Measurements from ENCODE around the gene METTL6.
"Not testable (repeated sequence)": the region's sequence is repeated elsewhere in the genome, so short reads cannot be mapped to it uniquely, and the experiment has no call there.

METTL6 gene

GRCh38 chr3:15405448-15406050 lies 21.8 kb downstream of the METTL6 start:
- in situ Hi-C loops (cut with HindIII; ENCODE audit: low sequenced_read_pairs) = no loop called here
- DNase-seq (ENCODE audit: low read depth, low spot score) = peak; percentile 75
- peak; percentile 65 for TF ChIP-seq CTCF (IDR thresholded peaks at IDR 0.05; ENCODE audit: low read depth, low read length)
- H3K4me3 ChIP-seq (ENCODE audit: low read depth, low read length) = no peak overlapping the region

DNA sequence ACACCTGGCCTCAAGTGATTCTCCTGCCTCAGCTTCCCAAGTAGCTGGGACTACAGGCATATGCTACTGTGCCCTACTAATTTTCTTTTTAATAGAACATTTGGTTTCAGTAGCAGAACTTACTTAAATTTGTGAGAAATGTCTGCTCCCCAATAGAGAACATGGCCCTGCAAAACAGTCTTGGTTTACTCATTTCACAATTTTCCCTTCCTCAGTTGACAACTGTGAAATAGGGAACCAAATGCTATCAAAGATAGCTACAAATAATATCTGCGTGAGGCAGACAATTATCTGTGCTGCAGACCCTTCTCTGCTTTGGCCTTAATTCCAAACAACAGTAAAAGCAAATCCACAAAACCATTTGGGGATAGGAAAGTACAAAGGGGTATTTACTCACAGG lies 22.6 kb downstream of the METTL6 start:
- in situ Hi-C loops (cut with HindIII; ENCODE audit: low sequenced_read_pairs) = no loop called here
- DNase-seq (ENCODE audit: low read depth, low spot score) = no peak
- TF ChIP-seq CTCF (IDR thresholded peaks at IDR 0.05; ENCODE audit: low read depth, low read length) = no peak
- no peak overlapping the region for H3K4me3 ChIP-seq (ENCODE audit: low read depth, low read length)

- no peak for TF ChIP-seq CTCF (IDR thresholded peaks at IDR 0.05; ENCODE audit: low read depth, low read length)
- in situ Hi-C loops (cut with HindIII; ENCODE audit: low sequenced_read_pairs) = no loop called here
- no peak for DNase-seq (ENCODE audit: low read depth, low spot score)
- H3K4me3 ChIP-seq (ENCODE audit: low read depth, low read length) = no peak overlapping the region
Observed at GRCh38 chr3:15403965-15404364, 23.4 kb downstream of the METTL6 start.

DNA sequence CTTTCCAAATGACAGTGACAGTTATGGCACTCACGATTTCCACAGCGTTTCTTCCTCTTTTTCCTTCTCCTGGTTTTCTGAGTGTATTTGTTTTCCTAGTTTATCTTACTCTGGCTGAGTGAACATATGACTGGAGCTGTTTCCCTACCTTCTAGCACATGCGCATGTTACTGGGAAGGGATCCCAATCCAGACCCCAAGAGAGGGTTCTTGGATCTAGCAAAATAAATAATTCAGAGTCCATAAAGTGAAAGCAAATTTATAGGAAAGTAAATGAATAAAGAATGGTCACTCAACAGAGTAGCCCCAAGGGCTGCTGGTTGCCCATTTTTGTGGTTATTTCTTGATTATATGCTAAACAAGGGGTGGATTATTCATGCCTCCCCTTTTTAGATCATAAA lies 23.8 kb downstream of the METTL6 start:
- no peak for DNase-seq (ENCODE audit: low read depth, low spot score)
- in situ Hi-C loops (cut with HindIII; ENCODE audit: low sequenced_read_pairs) = no loop called here
- no peak overlapping the region for H3K4me3 ChIP-seq (ENCODE audit: low read depth, low read length)
- no peak for TF ChIP-seq CTCF (IDR thresholded peaks at IDR 0.05; ENCODE audit: low read depth, low read length)

- DNase-seq (ENCODE audit: low read depth, low spot score) = no peak
- TF ChIP-seq CTCF (IDR thresholded peaks at IDR 0.05; ENCODE audit: low read depth, low read length) = no peak
- in situ Hi-C loops (cut with HindIII; ENCODE audit: low sequenced_read_pairs) = no loop called here
- H3K4me3 ChIP-seq (ENCODE audit: low read depth, low read length) = no peak overlapping the region
Observed at GRCh38 chr3:15401936-15402335, 25.4 kb downstream of the METTL6 start.

DNA sequence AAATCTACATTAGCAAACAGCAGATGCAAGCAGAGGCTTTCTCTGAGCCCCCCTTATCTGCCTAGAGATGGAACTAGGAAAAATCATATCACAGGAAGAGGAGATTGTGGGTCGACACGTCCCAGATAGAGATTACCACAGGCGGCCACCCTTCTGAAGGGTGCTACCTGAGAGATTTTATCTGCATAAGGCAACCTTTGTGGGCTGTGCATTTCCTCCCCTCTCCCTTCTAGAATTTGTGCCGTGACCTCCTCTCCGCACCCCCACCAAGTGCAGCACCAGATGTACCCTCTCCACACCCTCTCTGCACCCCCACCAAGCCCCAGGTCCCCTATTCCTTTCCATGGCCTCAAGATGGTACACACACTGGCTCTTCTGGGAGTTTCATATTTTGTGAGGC lies 27.4 kb downstream of the METTL6 start:
- no peak for DNase-seq (ENCODE audit: low read depth, low spot score)
- in situ Hi-C loops (cut with HindIII; ENCODE audit: low sequenced_read_pairs) = no loop called here
- no peak overlapping the region for H3K4me3 ChIP-seq (ENCODE audit: low read depth, low read length)
- no peak for TF ChIP-seq CTCF (IDR thresholded peaks at IDR 0.05; ENCODE audit: low read depth, low read length)

- H3K4me3 ChIP-seq (ENCODE audit: low read depth, low read length); DNase-seq (ENCODE audit: low read depth, low spot score); in situ Hi-C loops (cut with HindIII; ENCODE audit: low sequenced_read_pairs): not testable (repeated sequence)
Observed at GRCh38 chr3:15398731-15399133, 28.6 kb downstream of the METTL6 start.

DNA sequence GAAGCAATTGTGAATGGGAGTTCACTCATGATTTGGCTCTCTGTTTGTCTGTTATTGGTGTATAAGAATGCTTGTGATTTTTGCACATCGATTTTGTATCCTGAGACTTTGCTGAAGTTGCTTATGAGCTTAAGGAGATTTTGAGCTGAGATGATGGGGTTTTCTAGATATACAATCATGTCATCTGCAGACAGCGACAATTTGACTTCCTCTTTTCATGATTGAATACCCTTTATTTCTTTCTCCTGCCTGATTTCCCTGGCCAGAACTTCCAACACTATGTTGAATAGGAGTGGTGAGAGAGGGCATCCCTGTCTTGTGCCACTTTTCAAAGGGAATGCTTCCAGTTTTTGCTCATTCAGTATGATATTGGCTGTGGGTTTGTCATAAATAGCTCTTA lies 34.1 kb downstream of the METTL6 start:
- DNase-seq (ENCODE audit: low read depth, low spot score); in situ Hi-C loops (cut with HindIII; ENCODE audit: low sequenced_read_pairs); H3K4me3 ChIP-seq (ENCODE audit: low read depth, low read length): not testable (repeated sequence)

Data from astrocyte of the spinal cord (primary cell).